RKO (cell line): Measurements from ENCODE around the gene PRDM2.

ENCODE experiments used
- DNase-seq: peaks from one replicate; pipeline ENCODE4 v3.0.0-alpha.2; 2016; ENCODE audit warnings: low spot score

PRDM2 gene

GRCh38 chr1:13814131-13814530, 114.1 kb downstream of the PRDM2 start:
- no peak for DNase-seq

DNA sequence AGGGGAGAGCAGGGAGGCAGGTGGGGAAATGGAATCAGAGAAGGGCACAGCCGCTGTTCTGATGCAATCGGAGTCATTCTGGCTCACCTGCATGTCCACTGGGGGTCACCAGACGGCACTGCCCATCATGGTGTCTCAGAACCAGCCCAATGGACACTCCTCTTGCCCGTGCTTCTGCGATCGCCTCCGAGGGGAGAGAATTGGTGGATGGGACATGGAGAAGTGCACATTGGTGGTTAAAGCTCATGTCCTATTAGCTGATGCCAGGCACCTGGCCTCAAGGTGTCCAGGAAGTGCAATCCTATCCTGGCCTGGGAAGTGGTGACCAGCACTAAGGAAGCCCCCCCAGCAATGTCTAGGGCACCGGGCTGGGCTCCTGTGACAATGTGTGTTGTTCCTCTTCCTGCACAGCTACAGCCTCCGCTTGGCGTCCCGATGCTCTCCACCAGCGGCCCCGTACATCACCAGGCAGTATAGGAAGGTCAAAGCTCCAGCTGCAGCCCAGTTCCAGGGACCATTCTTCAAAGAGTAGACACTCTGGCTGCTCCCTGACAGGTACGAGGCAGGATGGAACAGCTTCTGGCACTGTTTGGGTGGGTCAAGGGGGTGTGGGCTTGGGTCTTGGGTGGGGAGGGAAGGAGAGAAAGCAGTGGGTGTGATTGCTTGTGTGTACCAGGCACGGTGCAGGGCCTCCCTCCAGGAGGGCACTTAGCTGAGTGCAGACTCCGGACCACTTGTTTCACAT, 116.2 kb downstream of the PRDM2 start:
- DNase-seq = no peak

DNA sequence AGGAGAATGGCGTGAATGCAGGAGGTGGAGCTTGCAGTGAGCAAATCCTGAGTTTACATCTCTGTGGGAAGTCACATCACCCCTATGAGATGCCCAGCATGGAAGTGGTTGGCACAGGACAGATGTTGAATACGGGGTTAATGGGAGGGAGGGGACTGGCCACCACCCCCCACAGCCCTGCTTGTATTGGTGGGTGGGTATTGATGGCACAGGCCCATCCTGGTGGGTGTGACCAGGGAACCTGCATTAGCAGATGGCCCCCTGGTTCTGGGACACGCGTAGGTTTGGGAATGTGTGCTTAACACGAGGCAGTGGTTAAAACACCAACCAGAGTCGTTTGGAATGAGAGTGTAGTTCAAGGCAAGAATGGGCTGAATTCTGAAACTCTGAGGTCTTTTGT, 117.9 kb downstream of the PRDM2 start:
- DNase-seq = no peak

DNA sequence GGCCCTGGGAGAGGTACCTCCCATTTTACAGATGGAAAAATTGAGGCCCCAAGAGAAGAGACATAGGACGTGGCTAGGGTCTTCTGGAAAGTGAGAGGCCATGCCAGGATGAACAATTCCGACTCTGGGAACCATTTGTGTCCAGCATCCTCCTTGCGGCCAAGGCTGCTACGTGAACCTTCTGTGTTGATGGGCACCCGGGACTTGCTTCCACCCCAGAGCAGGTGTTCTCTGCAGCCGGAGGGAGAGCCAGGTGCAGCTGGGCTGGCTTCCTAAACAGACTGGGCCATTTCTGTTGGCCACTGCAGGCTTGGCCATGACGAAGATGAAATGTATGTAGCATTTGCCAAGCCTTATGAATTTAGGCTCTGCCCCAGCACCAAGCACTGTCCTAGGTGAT, 118.9 kb downstream of the PRDM2 start:
- no peak for DNase-seq

DNA sequence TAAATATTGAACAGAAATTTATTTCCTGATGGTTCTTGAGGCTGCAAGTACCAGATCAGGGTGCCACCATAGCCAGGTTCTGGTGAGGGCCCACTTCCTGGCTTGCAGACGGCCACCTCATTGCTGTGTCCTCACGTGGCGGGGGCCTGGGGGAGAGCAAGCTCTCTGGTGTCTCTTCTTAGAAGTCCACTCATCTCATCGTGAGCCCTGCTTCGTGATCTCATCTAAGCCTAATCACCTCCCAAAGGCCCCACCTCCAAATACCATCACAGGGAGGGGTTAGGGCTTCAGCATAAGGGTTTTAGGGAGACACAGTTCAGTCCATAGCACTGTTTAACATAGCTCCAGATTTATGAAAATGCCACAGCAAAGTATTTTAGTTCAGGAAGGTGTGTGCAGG, 119.7 kb downstream of the PRDM2 start:
- DNase-seq = no peak

DNA sequence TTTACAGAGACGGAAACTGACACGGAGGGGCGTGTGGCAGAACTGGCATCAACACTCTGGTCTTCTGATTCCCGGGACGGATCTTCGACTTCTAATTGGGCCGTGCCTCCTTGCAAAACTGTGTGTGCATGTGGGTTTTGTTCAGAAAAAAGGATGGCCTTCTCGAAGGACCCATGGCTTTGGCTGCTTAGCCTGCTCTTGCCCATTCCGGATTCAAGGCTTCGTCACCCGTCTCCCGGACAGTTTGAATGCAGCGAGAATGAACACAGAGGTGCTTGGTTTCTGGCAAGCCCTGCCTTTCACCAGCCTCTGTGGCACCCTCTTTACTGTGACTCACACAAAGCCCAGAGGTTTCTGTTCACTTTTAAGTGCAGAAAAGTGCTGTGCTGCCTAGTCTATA, 120.1 kb downstream of the PRDM2 start:
- DNase-seq = no peak

DNA sequence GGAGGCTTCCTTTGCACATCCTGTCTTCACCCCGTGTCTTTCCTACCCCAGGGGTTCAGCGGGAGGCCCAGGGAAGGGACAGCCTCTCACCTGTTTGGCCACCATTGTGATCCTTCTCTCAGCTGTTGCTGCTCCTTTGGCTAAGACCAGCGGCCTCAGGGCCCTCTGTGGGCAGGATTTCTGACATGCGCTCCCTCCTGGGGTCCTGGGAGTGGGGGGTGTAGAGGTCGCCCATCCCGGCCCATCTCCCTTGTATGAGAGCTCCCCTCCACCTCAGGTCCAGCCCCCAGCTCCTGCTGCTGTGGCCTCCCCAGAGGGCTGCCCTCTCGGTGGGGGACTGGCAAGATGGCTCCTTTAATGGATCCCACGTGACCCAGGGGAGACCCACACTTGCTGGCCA, 120.5 kb downstream of the PRDM2 start:
- no peak for DNase-seq

DNA sequence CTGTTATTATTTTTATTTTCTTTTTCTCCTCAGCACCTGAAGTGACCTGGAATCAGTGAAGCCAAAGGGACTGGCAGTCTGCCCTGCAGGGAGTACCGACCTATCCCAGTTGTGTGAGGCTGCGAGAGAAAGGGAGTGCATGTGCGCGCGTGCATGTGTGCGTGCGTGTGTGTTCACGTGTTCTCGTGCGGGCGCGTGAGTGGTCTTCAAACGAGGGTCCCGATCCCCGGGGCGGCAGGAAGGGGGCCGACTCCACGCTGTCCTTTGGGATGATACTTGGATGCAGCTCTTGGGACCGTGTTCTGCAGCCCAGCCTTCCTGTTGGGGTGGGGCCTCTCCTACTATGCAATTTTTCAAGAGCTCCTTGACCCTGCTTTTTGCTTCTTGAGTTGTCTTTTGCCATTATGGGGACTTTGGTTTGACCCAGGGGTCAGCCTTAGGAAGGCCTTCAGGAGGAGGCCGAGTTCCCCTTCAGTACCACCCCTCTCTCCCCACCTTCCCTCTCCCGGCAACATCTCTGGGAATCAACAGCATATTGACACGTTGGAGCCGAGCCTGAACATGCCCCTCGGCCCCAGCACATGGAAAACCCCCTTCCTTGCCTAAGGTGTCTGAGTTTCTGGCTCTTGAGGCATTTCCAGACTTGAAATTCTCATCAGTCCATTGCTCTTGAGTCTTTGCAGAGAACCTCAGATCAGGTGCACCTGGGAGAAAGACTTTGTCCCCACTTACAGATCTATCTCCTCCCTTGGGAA, 123.3 kb downstream of the PRDM2 start:
- DNase-seq = no peak

DNA sequence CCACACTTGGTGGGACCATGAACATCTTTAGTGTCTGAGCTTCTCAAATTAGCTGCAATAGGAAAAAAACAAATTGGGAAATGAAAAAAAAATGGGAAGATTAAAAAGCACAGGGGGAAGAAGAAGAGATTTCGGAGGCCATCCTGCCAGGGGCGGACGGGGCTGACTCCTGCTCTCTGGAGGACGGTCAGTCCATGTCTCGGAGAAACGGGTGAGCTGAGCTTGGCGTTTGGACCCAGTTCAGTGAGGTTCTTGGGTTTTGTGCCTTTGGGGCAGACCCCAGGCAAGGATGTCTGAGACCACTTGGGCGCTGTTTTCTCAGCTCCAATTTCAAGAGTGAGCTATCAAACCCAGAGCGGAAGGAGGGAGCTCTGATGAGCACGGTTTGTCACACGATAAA, 123.9 kb downstream of the PRDM2 start:
- DNase-seq = no peak

- DNase-seq = no peak
These were observed 124.6 kb downstream of the PRDM2 start for GRCh38 chr1:13824626-13825025.

- no peak for DNase-seq
These were observed 125.0 kb downstream of the PRDM2 start for GRCh38 chr1:13825033-13825432.

DNA sequence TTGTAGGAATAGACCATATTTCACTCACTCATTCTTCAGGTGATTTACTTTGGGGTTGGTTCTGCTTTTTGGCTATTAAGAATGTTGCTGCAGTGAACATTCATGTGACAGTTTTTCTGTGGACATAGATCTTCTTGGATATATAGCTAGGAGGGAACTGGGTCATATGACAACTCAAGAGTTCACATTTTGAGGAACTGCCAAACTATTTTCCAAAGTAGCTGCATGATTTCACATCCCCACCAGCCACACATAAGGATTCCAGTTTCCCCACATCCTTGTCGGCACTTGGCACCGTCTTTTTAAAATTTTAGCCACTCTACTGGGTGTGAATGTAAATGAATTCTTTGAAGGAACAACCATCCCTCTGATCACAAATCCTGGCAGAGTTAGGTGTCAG, 126.0 kb downstream of the PRDM2 start:
- DNase-seq = no peak

DNA sequence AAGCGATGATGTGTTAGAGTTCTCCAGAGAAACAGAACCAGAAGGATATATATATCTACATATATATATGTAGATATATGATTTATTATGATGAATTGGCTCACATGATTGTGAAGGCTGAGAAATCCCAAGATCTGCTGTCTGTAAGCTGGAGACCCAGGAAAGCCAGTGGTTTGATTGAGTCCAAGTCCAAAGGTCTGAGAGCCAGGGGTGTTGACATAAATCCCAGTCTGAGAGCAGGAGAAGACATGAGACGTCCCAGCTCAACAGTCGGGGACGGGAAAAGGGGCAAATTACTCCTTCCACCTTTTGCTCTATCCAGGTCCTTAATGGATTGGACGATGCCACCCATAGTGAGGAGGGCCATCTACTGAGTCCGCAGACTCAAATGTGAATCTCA, 126.6 kb downstream of the PRDM2 start:
- no peak for DNase-seq

GRCh38 chr1:13828454-13829151, 128.6 kb downstream of the PRDM2 start:
- DNase-seq = peak; percentile 10

DNA sequence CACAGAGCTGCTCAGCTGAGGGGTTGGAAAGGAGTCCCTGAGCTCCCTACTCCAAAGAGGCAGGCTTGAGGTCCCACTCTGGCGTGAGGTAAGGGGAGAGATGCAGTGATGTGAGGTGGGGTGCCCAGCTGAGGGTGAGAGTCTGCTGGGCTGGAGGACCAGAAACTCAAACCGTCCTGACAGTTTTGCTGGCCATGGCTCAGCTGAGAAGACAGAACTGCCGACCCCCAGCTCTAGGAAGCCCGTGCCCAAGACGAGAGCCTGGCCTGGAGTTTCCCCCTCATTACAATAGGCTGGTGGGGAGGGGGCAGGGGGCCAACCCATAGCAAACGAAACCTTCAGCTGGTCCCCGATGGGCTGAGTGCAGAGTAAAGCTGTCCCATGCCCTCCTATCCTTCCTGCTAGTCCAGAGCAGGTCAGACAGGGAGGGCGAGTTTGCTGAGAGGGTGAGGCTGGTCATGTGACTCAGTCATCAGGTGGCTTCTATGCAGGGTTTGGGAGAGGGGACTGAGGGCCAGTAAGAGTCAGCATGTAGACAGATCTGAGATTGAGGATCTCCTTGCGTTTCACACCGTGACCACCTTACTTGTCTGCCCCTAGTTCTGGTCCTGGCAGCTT, 129.3 kb downstream of the PRDM2 start:
- no peak for DNase-seq

GRCh38 chr1:13830170-13830569, 130.2 kb downstream of the PRDM2 start:
- no peak for DNase-seq

DNA sequence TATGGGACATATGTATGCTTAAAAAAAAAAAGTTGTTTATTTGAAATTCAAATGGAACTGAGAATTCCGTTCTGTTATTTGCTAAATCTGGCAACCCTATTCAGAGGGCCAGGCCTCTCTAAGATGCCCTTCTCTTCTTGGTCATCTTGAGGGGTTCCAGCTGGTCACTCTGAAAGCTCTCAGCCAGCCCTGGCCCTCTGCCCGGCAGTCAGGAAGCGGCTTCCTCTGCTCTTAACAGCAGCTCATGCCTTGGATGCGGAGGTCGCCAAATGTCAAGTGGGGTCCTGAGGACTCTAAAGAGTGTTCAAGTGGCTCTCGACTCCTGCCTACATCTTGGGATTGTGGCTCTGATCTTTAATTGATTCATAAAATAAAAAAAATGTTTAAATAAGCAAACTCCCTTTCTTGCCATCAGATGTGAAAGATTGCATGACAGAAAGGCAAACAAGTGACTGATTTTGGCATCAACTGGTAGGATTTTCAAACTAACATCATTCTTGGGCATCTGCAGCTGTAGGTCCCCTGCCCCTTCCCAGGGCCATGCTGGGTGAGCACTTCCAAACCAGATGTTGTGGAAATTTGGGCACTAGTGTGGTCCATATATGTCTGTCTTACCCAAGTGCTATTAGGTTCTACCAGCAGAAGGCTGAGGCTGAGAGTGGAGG, 130.8 kb downstream of the PRDM2 start:
- DNase-seq = no peak

DNA sequence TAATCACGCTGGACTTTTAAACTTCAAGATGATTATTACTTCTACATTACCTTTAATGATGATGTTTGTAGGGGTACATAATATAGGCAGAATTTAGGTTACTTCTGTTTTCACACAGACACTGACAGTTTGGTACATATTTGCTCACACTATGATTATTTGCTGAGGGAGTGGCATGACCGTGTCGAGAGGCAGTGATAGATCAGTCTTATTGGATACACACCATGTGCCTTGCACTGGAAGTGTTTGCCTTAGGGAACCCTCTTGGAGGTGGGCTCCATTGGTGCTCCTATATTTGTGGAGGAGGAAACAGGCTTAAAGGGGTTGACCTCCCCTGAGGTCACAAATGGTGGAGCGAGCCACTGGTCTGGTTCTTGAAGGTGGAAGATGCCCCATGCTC, 132.1 kb downstream of the PRDM2 start:
- DNase-seq = no peak

GRCh38 chr1:13832536-13832935, 132.5 kb downstream of the PRDM2 start:
- no peak for DNase-seq

GRCh38 chr1:13836136-13836535, 136.1 kb downstream of the PRDM2 start:
- no peak for DNase-seq

- no peak for DNase-seq
These were observed 136.6 kb downstream of the PRDM2 start for GRCh38 chr1:13836631-13837030.

GRCh38 chr1:13838236-13838635, 138.2 kb downstream of the PRDM2 start:
- no peak for DNase-seq
